ENCODE measurements around the gene FBXO31.

Gene FBXO31

GRCh38 chr16:87424266-87424665 lies 40.7 kb upstream of the FBXO31 start:
- H3K4me3 ChIP-seq (ENCODE audit: low read length): no peak overlapping the region
- no peak overlapping the region for H3K4ac ChIP-seq (ENCODE audit: low read depth, low read length)
- H3K4me2 ChIP-seq (ENCODE audit: low read length): no peak overlapping the region
- no CpG with 5 or more reads among the region's 12 CpGs for WGBS (ENCODE audit: extremely low coverage, insufficient coverage, low lambda C conversion rate)
- H3K36me3 ChIP-seq (ENCODE audit: control insufficient read depth, insufficient read depth, low read length): no peaks in the 10 kb centered on the region
- H2BK120ac ChIP-seq (ENCODE audit: low read depth, low read length): no peak overlapping the region
- H3K4me1 ChIP-seq (ENCODE audit: control insufficient read depth, low read depth, low read length): no peaks in the 10 kb centered on the region
- H3K18ac ChIP-seq (ENCODE audit: low read length): no peak overlapping the region
- no peak overlapping the region for H2AK5ac ChIP-seq (ENCODE audit: low read length)
- H3K9ac ChIP-seq (ENCODE audit: low read length): no peak overlapping the region
- no peaks in the 10 kb centered on the region for H3K27me3 ChIP-seq (ENCODE audit: insufficient read depth, low read length, poor library complexity)
- no peak overlapping the region for H3K23ac ChIP-seq (ENCODE audit: low read length)
- DNase-seq: no peak
- H3K27ac ChIP-seq (ENCODE audit: low read depth, low read length): no peak overlapping the region
- no peak overlapping the region for H4K8ac ChIP-seq (ENCODE audit: low read depth, low read length)
- H3K56ac ChIP-seq (ENCODE audit: low read length): no peak overlapping the region
- H3K79me2 ChIP-seq (ENCODE audit: control insufficient read depth, insufficient read depth, low read length): no peaks in the 10 kb centered on the region
- no peak overlapping the region for H4K5ac ChIP-seq (ENCODE audit: low read length)
- no peak overlapping the region for H2BK15ac ChIP-seq (replicated peaks; ENCODE audit: low read depth)
- H2BK5ac ChIP-seq (ENCODE audit: low read length): no peak overlapping the region
- peaks cover 3% of the 10 kb centered on the region for H3K79me1 ChIP-seq (ENCODE audit: low read length)

GRCh38 chr16:87423429-87423828 lies 39.9 kb upstream of the FBXO31 start:
- Histone ChIP-seq H3K79me1 (ENCODE audit: low read length) (peaks cover 3% of the 10 kb centered on the region), H2AK5ac (ENCODE audit: low read length) (no peak overlapping the region), H3K36me3 (ENCODE audit: control insufficient read depth, insufficient read depth, low read length) (no peaks in the 10 kb centered on the region), H3K4ac (ENCODE audit: low read depth, low read length) (no peak overlapping the region), H3K27me3 (ENCODE audit: insufficient read depth, low read length, poor library complexity) (no peaks in the 10 kb centered on the region), H3K56ac (ENCODE audit: low read length) (no peak overlapping the region), H3K79me2 (ENCODE audit: control insufficient read depth, insufficient read depth, low read length) (no peaks in the 10 kb centered on the region), H2BK120ac (ENCODE audit: low read depth, low read length) (no peak overlapping the region), H3K4me2 (ENCODE audit: low read length) (no peak overlapping the region), H2BK15ac (replicated peaks; ENCODE audit: low read depth) (no peak overlapping the region), H2BK5ac (ENCODE audit: low read length) (no peak overlapping the region), H3K23ac (ENCODE audit: low read length) (no peak overlapping the region), H3K18ac (ENCODE audit: low read length) (no peak overlapping the region), H3K27ac (ENCODE audit: low read depth, low read length) (no peak overlapping the region), H4K5ac (ENCODE audit: low read length) (no peak overlapping the region), H3K4me3 (ENCODE audit: low read length) (no peak overlapping the region), H4K8ac (ENCODE audit: low read depth, low read length) (no peak overlapping the region), H3K9ac (ENCODE audit: low read length) (no peak overlapping the region), H3K4me1 (ENCODE audit: control insufficient read depth, low read depth, low read length) (no peaks in the 10 kb centered on the region)
- DNase-seq: no peak
- WGBS (ENCODE audit: extremely low coverage, insufficient coverage, low lambda C conversion rate): no CpG with 5 or more reads among the region's 15 CpGs

- DNase-seq: no peak
- Histone ChIP-seq H3K4ac (ENCODE audit: low read depth, low read length) (no peak overlapping the region), H3K79me2 (ENCODE audit: control insufficient read depth, insufficient read depth, low read length) (no peaks in the 10 kb centered on the region), H3K4me3 (ENCODE audit: low read length) (no peak overlapping the region), H3K23ac (ENCODE audit: low read length) (no peak overlapping the region), H2AK5ac (ENCODE audit: low read length) (no peak overlapping the region), H3K4me1 (ENCODE audit: control insufficient read depth, low read depth, low read length) (no peaks in the 10 kb centered on the region), H3K79me1 (ENCODE audit: low read length) (peaks cover 2% of the 10 kb centered on the region), H4K5ac (ENCODE audit: low read length) (no peak overlapping the region), H3K18ac (ENCODE audit: low read length) (no peak overlapping the region), H2BK120ac (ENCODE audit: low read depth, low read length) (no peak overlapping the region), H3K4me2 (ENCODE audit: low read length) (no peak overlapping the region), H3K27me3 (ENCODE audit: insufficient read depth, low read length, poor library complexity) (no peaks in the 10 kb centered on the region), H2BK15ac (replicated peaks; ENCODE audit: low read depth) (no peak overlapping the region), H2BK5ac (ENCODE audit: low read length) (no peak overlapping the region), H3K27ac (ENCODE audit: low read depth, low read length) (no peak overlapping the region), H3K56ac (ENCODE audit: low read length) (no peak overlapping the region), H3K36me3 (ENCODE audit: control insufficient read depth, insufficient read depth, low read length) (peaks cover 1% of the 10 kb centered on the region), H4K8ac (ENCODE audit: low read depth, low read length) (no peak overlapping the region), H3K9ac (ENCODE audit: low read length) (no peak overlapping the region)
- WGBS (ENCODE audit: extremely low coverage, insufficient coverage, low lambda C conversion rate): no CpG with 5 or more reads among the region's 11 CpGs
Observed at GRCh38 chr16:87422106-87422505, 38.5 kb upstream of the FBXO31 start.

- no peak overlapping the region for H4K5ac ChIP-seq (ENCODE audit: low read length)
- H3K27me3 ChIP-seq (ENCODE audit: insufficient read depth, low read length, poor library complexity): no peaks in the 10 kb centered on the region
- H3K36me3 ChIP-seq (ENCODE audit: control insufficient read depth, insufficient read depth, low read length): peaks cover 1% of the 10 kb centered on the region
- no CpG with 5 or more reads among the region's 25 CpGs for WGBS (ENCODE audit: extremely low coverage, insufficient coverage, low lambda C conversion rate)
- H2BK5ac ChIP-seq (ENCODE audit: low read length): no peak overlapping the region
- no peak overlapping the region for H4K8ac ChIP-seq (ENCODE audit: low read depth, low read length)
- H3K4me1 ChIP-seq (ENCODE audit: control insufficient read depth, low read depth, low read length): no peaks in the 10 kb centered on the region
- no peak overlapping the region for H3K4me3 ChIP-seq (ENCODE audit: low read length)
- no peak overlapping the region for H3K56ac ChIP-seq (ENCODE audit: low read length)
- no peak overlapping the region for H3K4me2 ChIP-seq (ENCODE audit: low read length)
- no peak overlapping the region for H2BK15ac ChIP-seq (replicated peaks; ENCODE audit: low read depth)
- H3K79me1 ChIP-seq (ENCODE audit: low read length): no peaks in the 10 kb centered on the region
- no peak overlapping the region for H2BK120ac ChIP-seq (ENCODE audit: low read depth, low read length)
- no peaks in the 10 kb centered on the region for H3K79me2 ChIP-seq (ENCODE audit: control insufficient read depth, insufficient read depth, low read length)
- no peak overlapping the region for H3K18ac ChIP-seq (ENCODE audit: low read length)
- no peak overlapping the region for H2AK5ac ChIP-seq (ENCODE audit: low read length)
- no peak overlapping the region for H3K9ac ChIP-seq (ENCODE audit: low read length)
- no peak for DNase-seq
- H3K27ac ChIP-seq (ENCODE audit: low read depth, low read length): no peak overlapping the region
- H3K23ac ChIP-seq (ENCODE audit: low read length): no peak overlapping the region
- no peak overlapping the region for H3K4ac ChIP-seq (ENCODE audit: low read depth, low read length)
Observed at GRCh38 chr16:87421003-87421912, 37.7 kb upstream of the FBXO31 start.

GRCh38 chr16:87420026-87421002 lies 36.7 kb upstream of the FBXO31 start:
- Histone ChIP-seq H4K5ac (ENCODE audit: low read length) (no peak overlapping the region), H2AK5ac (ENCODE audit: low read length) (no peak overlapping the region), H3K4me3 (ENCODE audit: low read length) (no peak overlapping the region), H3K56ac (ENCODE audit: low read length) (no peak overlapping the region), H3K27ac (ENCODE audit: low read depth, low read length) (no peak overlapping the region), H3K79me2 (ENCODE audit: control insufficient read depth, insufficient read depth, low read length) (no peaks in the 10 kb centered on the region), H2BK5ac (ENCODE audit: low read length) (no peak overlapping the region), H3K18ac (ENCODE audit: low read length) (no peak overlapping the region), H3K4me2 (ENCODE audit: low read length) (no peak overlapping the region), H3K23ac (ENCODE audit: low read length) (no peak overlapping the region), H3K9ac (ENCODE audit: low read length) (no peak overlapping the region), H3K4me1 (ENCODE audit: control insufficient read depth, low read depth, low read length) (no peaks in the 10 kb centered on the region), H3K36me3 (ENCODE audit: control insufficient read depth, insufficient read depth, low read length) (peaks cover 1% of the 10 kb centered on the region), H3K27me3 (ENCODE audit: insufficient read depth, low read length, poor library complexity) (no peaks in the 10 kb centered on the region), H2BK120ac (ENCODE audit: low read depth, low read length) (no peak overlapping the region), H2BK15ac (replicated peaks; ENCODE audit: low read depth) (no peak overlapping the region), H3K4ac (ENCODE audit: low read depth, low read length) (no peak overlapping the region), H4K8ac (ENCODE audit: low read depth, low read length) (no peak overlapping the region), H3K79me1 (ENCODE audit: low read length) (no peaks in the 10 kb centered on the region)
- DNase-seq: no peak
- WGBS (ENCODE audit: extremely low coverage, insufficient coverage, low lambda C conversion rate): no CpG with 5 or more reads among the region's 25 CpGs
